ENCODE measurements around the gene SULT1C4. TPM values are rescaled to one million over a fixed set of nuclear protein-coding genes. Genes with fewer than 3 reads are reported as not detected.

The SULT1C4 gene
- polyA plus RNA-seq, 2 donors = 0.12 to 0.27 TPM

- H3K4me3 ChIP-seq (ENCODE audit: low read depth in 1 of 2, low read length in 2 of 2) = no peak overlapping the region
- no peaks in the 10 kb centered on the region for H3K9me3 ChIP-seq (ENCODE audit: control insufficient read depth in 2 of 2, insufficient read depth in 1 of 2, low read depth in 1 of 2, low read length in 1 of 2)
- H3K36me3 ChIP-seq (ENCODE audit: control insufficient read depth in 2 of 2, insufficient read depth in 2 of 2, low read length in 1 of 2) = no peaks in the 10 kb centered on the region
- H3K4me1 ChIP-seq (ENCODE audit: control insufficient read depth in 2 of 2, insufficient read depth in 2 of 2, low read length in 1 of 2) = no peaks in the 10 kb centered on the region
- WGBS, 2 donors = 74 to 92% methylated on average over 2 of the region's 2 CpGs
- no peaks in the 10 kb centered on the region for H3K27me3 ChIP-seq (ENCODE audit: control insufficient read depth in 1 of 2, insufficient read depth in 2 of 2, low read length in 2 of 2)
- no peak overlapping the region for H3K27ac ChIP-seq (ENCODE audit: low read depth in 2 of 2, low read length in 1 of 2)
Observed at GRCh38 chr2:108369153-108369552, 8.6 kb upstream of the SULT1C4 start.

- Histone ChIP-seq H3K4me3 (ENCODE audit: low read depth in 1 of 2, low read length in 2 of 2) (no peak overlapping the region), H3K27ac (ENCODE audit: low read depth in 2 of 2, low read length in 1 of 2) (no peak overlapping the region), H3K4me1 (ENCODE audit: control insufficient read depth in 2 of 2, insufficient read depth in 2 of 2, low read length in 1 of 2) (no peaks in the 10 kb centered on the region), H3K36me3 (ENCODE audit: control insufficient read depth in 2 of 2, insufficient read depth in 2 of 2, low read length in 1 of 2) (no peaks in the 10 kb centered on the region), H3K9me3 (ENCODE audit: control insufficient read depth in 2 of 2, insufficient read depth in 1 of 2, low read depth in 1 of 2, low read length in 1 of 2) (no peaks in the 10 kb centered on the region), H3K27me3 (ENCODE audit: control insufficient read depth in 1 of 2, insufficient read depth in 2 of 2, low read length in 2 of 2) (no peaks in the 10 kb centered on the region)
- 61 to 67% methylated on average over 2 of the region's 2 CpGs for WGBS, 2 donors
Observed at GRCh38 chr2:108370080-108370479, 7.7 kb upstream of the SULT1C4 start.

GRCh38 chr2:108376774-108377173 is 980 bp upstream of the SULT1C4 start:
- 92 to 94% methylated on average over 4 of the region's 4 CpGs for WGBS, 2 donors
- Histone ChIP-seq H3K27ac (ENCODE audit: low read depth in 2 of 2, low read length in 1 of 2) (no peak overlapping the region), H3K4me3 (ENCODE audit: low read depth in 1 of 2, low read length in 2 of 2) (no peak overlapping the region), H3K27me3 (ENCODE audit: control insufficient read depth in 1 of 2, insufficient read depth in 2 of 2, low read length in 2 of 2) (no peaks in the 10 kb centered on the region), H3K4me1 (ENCODE audit: control insufficient read depth in 2 of 2, insufficient read depth in 2 of 2, low read length in 1 of 2) (no peaks in the 10 kb centered on the region), H3K36me3 (ENCODE audit: control insufficient read depth in 2 of 2, insufficient read depth in 2 of 2, low read length in 1 of 2) (no peaks in the 10 kb centered on the region), H3K9me3 (ENCODE audit: control insufficient read depth in 2 of 2, insufficient read depth in 1 of 2, low read depth in 1 of 2, low read length in 1 of 2) (no peaks in the 10 kb centered on the region)

- H3K27ac ChIP-seq (ENCODE audit: low read depth in 2 of 2, low read length in 1 of 2) = no peak overlapping the region
- no peak overlapping the region for H3K4me3 ChIP-seq (ENCODE audit: low read depth in 1 of 2, low read length in 2 of 2)
- H3K27me3 ChIP-seq (ENCODE audit: control insufficient read depth in 1 of 2, insufficient read depth in 2 of 2, low read length in 2 of 2) = no peaks in the 10 kb centered on the region
- WGBS, 2 donors = 38 to 44% methylated on average over 1 of the region's 1 CpG
- no peaks in the 10 kb centered on the region for H3K9me3 ChIP-seq (ENCODE audit: control insufficient read depth in 2 of 2, insufficient read depth in 1 of 2, low read depth in 1 of 2, low read length in 1 of 2)
- no peaks in the 10 kb centered on the region for H3K4me1 ChIP-seq (ENCODE audit: control insufficient read depth in 2 of 2, insufficient read depth in 2 of 2, low read length in 1 of 2)
- H3K36me3 ChIP-seq (ENCODE audit: control insufficient read depth in 2 of 2, insufficient read depth in 2 of 2, low read length in 1 of 2) = no peaks in the 10 kb centered on the region
Observed at GRCh38 chr2:108377401-108377800, 353 bp upstream of the SULT1C4 start.

- H3K9me3 ChIP-seq (ENCODE audit: control insufficient read depth in 2 of 2, insufficient read depth in 1 of 2, low read depth in 1 of 2, low read length in 1 of 2) = no peaks in the 10 kb centered on the region
- no peaks in the 10 kb centered on the region for H3K4me1 ChIP-seq (ENCODE audit: control insufficient read depth in 2 of 2, insufficient read depth in 2 of 2, low read length in 1 of 2)
- no peaks in the 10 kb centered on the region for H3K36me3 ChIP-seq (ENCODE audit: control insufficient read depth in 2 of 2, insufficient read depth in 2 of 2, low read length in 1 of 2)
- no peak overlapping the region for H3K4me3 ChIP-seq (ENCODE audit: low read depth in 1 of 2, low read length in 2 of 2)
- H3K27ac ChIP-seq (ENCODE audit: low read depth in 2 of 2, low read length in 1 of 2) = no peak overlapping the region
- no peaks in the 10 kb centered on the region for H3K27me3 ChIP-seq (ENCODE audit: control insufficient read depth in 1 of 2, insufficient read depth in 2 of 2, low read length in 2 of 2)
- WGBS, 2 donors = 42 to 44% methylated on average over 2 of the region's 2 CpGs
Observed at GRCh38 chr2:108378851-108379250, 1.1 kb downstream of the SULT1C4 start.

GRCh38 chr2:108382196-108382595 is 4.4 kb downstream of the SULT1C4 start:
- WGBS, 2 donors = 40 to 59% methylated on average over 4 of the region's 4 CpGs

GRCh38 chr2:108383146-108383830 is 5.5 kb downstream of the SULT1C4 start:
- Histone ChIP-seq H3K27ac (ENCODE audit: low read depth in 2 of 2, low read length in 1 of 2) (no peak overlapping the region), H3K36me3 (ENCODE audit: control insufficient read depth in 2 of 2, insufficient read depth in 2 of 2, low read length in 1 of 2) (no peaks in the 10 kb centered on the region), H3K4me3 (ENCODE audit: low read depth in 1 of 2, low read length in 2 of 2) (no peak overlapping the region), H3K4me1 (ENCODE audit: control insufficient read depth in 2 of 2, insufficient read depth in 2 of 2, low read length in 1 of 2) (no peaks in the 10 kb centered on the region), H3K9me3 (ENCODE audit: control insufficient read depth in 2 of 2, insufficient read depth in 1 of 2, low read depth in 1 of 2, low read length in 1 of 2) (no peaks in the 10 kb centered on the region), H3K27me3 (ENCODE audit: control insufficient read depth in 1 of 2, insufficient read depth in 2 of 2, low read length in 2 of 2) (no peaks in the 10 kb centered on the region)
- 91 to 94% methylated on average over 4 of the region's 4 CpGs for WGBS, 2 donors

More at GRCh38 chr2:108382196-108382595, 4.4 kb downstream of the SULT1C4 start:
- Histone ChIP-seq H3K4me1 (ENCODE audit: control insufficient read depth in 2 of 2, insufficient read depth in 2 of 2, low read length in 1 of 2) (no peaks in the 10 kb centered on the region), H3K27ac (ENCODE audit: low read depth in 2 of 2, low read length in 1 of 2) (no peak overlapping the region), H3K36me3 (ENCODE audit: control insufficient read depth in 2 of 2, insufficient read depth in 2 of 2, low read length in 1 of 2) (no peaks in the 10 kb centered on the region), H3K9me3 (ENCODE audit: control insufficient read depth in 2 of 2, insufficient read depth in 1 of 2, low read depth in 1 of 2, low read length in 1 of 2) (no peaks in the 10 kb centered on the region), H3K27me3 (ENCODE audit: control insufficient read depth in 1 of 2, insufficient read depth in 2 of 2, low read length in 2 of 2) (no peaks in the 10 kb centered on the region), H3K4me3 (ENCODE audit: low read depth in 1 of 2, low read length in 2 of 2) (no peak overlapping the region)

- no peak overlapping the region for H3K4me3 ChIP-seq (ENCODE audit: low read depth in 1 of 2, low read length in 2 of 2)
- H3K27me3 ChIP-seq (ENCODE audit: control insufficient read depth in 1 of 2, insufficient read depth in 2 of 2, low read length in 2 of 2) = no peaks in the 10 kb centered on the region
- 87 to 90% methylated on average over 5 of the region's 5 CpGs for WGBS, 2 donors
- no peaks in the 10 kb centered on the region for H3K4me1 ChIP-seq (ENCODE audit: control insufficient read depth in 2 of 2, insufficient read depth in 2 of 2, low read length in 1 of 2)
- no peaks in the 10 kb centered on the region for H3K9me3 ChIP-seq (ENCODE audit: control insufficient read depth in 2 of 2, insufficient read depth in 1 of 2, low read depth in 1 of 2, low read length in 1 of 2)
- no peak overlapping the region for H3K27ac ChIP-seq (ENCODE audit: low read depth in 2 of 2, low read length in 1 of 2)
- H3K36me3 ChIP-seq (ENCODE audit: control insufficient read depth in 2 of 2, insufficient read depth in 2 of 2, low read length in 1 of 2) = no peaks in the 10 kb centered on the region
Observed at GRCh38 chr2:108384662-108385393, 7.1 kb downstream of the SULT1C4 start.

- 83 to 85% methylated on average over 5 of the region's 5 CpGs for WGBS, 2 donors
- no peaks in the 10 kb centered on the region for H3K9me3 ChIP-seq (ENCODE audit: control insufficient read depth in 2 of 2, insufficient read depth in 1 of 2, low read depth in 1 of 2, low read length in 1 of 2)
- H3K36me3 ChIP-seq (ENCODE audit: control insufficient read depth in 2 of 2, insufficient read depth in 2 of 2, low read length in 1 of 2) = no peaks in the 10 kb centered on the region
- no peaks in the 10 kb centered on the region for H3K27me3 ChIP-seq (ENCODE audit: control insufficient read depth in 1 of 2, insufficient read depth in 2 of 2, low read length in 2 of 2)
- no peak overlapping the region for H3K4me3 ChIP-seq (ENCODE audit: low read depth in 1 of 2, low read length in 2 of 2)
- no peak overlapping the region for H3K27ac ChIP-seq (ENCODE audit: low read depth in 2 of 2, low read length in 1 of 2)
- no peaks in the 10 kb centered on the region for H3K4me1 ChIP-seq (ENCODE audit: control insufficient read depth in 2 of 2, insufficient read depth in 2 of 2, low read length in 1 of 2)
Observed at GRCh38 chr2:108385411-108386071, 7.8 kb downstream of the SULT1C4 start.
